Forelimb muscle (tissue), 1 donor: Measurements from ENCODE around the gene GRIP2. TPM values are rescaled to one million over a fixed set of nuclear protein-coding genes. Genes with fewer than 3 reads are reported as not detected.
A peak's percentile ranks its signal among the peaks of the same experiment; 100 is the strongest.

Experiments used
- DNase-seq: peaks from one replicate; pipeline ENCODE4 v3.0.0-alpha.2; 2013; ENCODE audit warnings: low read depth
- polyA plus RNA-seq: library from polyadenylated mRNA; unstranded; fragments of 120-200 nt; gene quantifications from one replicate; pipeline ENCODE4 v1.2.1, GENCODE V29; 2013; ENCODE audit not compliant: insufficient read length

The GRIP2 gene
- polyA plus RNA-seq, 1 donor, result 29.3 TPM

DNA sequence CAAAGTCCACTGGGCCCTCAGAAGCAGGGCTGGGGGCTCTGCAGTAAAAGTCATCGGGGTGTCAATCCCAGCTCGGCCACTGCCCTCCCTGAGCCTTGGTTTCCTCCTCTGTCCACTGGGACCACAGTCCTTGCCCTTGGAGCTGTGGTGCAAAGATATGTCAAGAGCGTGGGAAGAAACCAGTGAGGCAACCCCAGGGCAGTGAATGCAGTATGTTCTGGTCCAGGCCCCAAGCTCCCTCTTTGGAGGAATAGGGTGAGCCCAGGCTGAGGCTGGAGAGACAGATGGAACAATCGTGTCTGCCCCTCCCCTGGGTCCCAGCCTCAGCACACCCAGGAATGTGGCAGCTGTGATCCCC lies 779 bp downstream of the GRIP2 start:
- no peak for DNase-seq

GRCh38 chr3:14538451-14539088 lies 1.6 kb downstream of the GRIP2 start:
- no peak for DNase-seq

- no peak for DNase-seq
Measured at GRCh38 chr3:14537590-14538450, 2.3 kb downstream of the GRIP2 start.

DNA sequence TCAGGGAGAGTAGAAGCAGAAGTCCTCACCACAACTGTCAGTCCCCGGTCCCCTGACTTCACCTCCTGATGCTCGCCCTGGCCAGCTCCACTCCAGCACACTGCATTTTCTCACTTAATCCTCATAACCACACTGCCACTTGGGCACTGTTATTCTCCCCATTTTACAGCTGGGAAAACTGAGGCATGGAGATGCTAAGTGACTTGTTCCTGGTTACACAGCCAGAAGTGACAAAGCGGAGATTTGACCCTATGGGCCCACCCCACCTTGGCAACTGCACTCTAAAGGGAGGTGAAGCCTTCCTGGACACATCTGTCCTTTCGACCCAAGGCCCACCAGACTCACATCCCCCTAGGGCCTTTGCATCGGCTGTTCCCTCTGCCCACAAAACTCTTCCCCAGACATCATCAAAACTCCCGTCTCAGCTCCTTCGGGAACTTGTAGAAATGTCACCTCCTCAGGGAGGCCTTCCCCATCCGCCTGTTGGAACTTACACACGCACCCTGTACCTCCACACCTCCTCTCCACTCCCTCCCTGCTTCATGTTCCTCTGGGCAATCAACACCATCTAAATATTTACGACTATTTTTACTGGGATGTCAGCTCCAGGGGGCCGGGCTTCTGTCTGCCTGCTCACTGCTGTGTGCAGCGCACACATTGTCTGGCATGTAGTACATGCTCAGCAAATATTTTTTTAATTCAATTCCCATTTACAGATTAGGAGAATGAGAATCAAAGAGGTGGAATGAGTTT lies 3.1 kb downstream of the GRIP2 start:
- DNase-seq, result no peak

DNA sequence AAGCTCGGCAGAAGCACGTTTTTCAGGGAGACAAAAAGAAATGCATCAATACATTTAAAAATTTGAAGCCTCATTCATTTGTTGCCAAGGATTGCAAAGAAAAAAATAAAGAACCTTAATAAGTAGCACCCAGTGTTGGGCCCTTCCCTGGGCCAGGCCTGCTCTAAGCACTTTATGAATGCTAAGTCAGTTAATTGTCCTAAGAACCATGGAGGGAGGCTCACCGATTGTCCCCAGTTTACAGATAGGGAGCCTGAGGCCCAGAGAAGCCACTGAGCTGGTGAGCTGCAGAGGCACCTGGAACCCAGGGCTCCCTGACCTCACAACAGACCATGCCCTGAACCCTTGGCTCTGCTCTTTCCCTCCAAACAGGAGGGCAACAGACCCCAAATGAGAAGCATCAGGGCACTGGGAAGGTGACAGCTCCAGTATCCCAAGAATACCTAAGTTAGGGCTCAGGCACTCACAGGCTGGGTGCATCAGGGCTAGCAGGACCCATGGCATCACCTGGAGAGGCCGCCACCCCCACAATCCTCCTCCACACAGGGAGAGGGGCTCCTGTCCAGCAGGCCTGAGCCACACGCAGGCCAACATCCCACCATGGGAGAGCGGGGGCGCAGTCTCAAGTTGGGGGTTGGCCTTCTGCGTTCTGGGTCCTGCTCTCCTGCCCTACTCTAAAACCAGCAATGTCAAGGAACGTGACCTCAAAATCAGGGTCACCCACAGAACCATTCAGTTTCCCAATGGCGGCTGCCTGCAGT lies 3.9 kb downstream of the GRIP2 start:
- DNase-seq, result no peak

GRCh38 chr3:14535616-14536015 lies 4.5 kb downstream of the GRIP2 start:
- DNase-seq, result no peak

- no peak for DNase-seq
Measured at GRCh38 chr3:14534516-14535191, 5.5 kb downstream of the GRIP2 start.

- no peak for DNase-seq
Measured at GRCh38 chr3:14533457-14533958, 6.6 kb downstream of the GRIP2 start.

DNA sequence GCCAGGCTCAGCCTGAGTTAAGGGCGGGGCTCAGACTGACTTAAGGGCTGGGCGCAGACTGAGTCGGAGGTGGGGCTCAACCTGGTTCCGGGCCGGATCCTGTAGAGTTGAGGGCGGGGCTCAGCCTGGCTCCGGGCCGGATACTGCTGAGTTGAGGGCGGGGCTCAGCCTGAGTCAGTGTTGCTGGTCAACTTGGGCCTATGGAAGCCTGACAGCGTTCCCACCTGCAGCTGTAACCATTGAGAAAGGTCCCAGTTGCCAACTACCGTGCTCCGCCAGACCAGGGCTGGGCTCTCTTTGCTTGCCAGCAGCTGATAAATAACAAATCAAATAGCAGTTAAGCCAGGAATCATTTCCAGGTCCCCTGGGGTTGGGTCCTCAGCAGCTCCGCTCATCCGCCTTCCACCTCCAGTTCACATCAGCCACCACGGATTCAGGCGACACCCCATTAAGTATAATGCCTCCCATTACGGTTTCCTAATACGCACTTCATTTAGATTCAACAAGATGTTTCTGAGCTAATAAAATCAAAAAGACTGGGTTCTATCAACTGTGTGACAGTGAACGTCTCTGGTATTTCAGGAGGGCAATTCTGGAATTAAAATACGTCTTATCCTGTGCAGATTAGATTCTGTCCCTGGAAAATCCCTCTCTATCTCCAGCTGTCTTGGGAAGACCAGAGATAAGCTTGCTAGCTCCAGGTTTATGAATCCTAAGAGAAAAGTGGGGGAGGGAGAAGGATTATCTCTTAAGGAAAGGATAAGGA lies 7.3 kb downstream of the GRIP2 start:
- no peak for DNase-seq

GRCh38 chr3:14531856-14532395 lies 8.2 kb downstream of the GRIP2 start:
- DNase-seq, result no peak

- no peak for DNase-seq
Measured at GRCh38 chr3:14528081-14528480, 12.1 kb downstream of the GRIP2 start.

GRCh38 chr3:14525685-14526631 lies 14.2 kb downstream of the GRIP2 start:
- DNase-seq, result peak; percentile 35

- no peak for DNase-seq
Measured at GRCh38 chr3:14524920-14525660, 15.1 kb downstream of the GRIP2 start.

- no peak for DNase-seq
Measured at GRCh38 chr3:14524311-14524711, 15.8 kb downstream of the GRIP2 start.

- DNase-seq, result no peak
Measured at GRCh38 chr3:14523792-14524191, 16.4 kb downstream of the GRIP2 start.

- DNase-seq, result no peak
Measured at GRCh38 chr3:14522768-14523167, 17.4 kb downstream of the GRIP2 start.

- no peak for DNase-seq
Measured at GRCh38 chr3:14522129-14522691, 17.9 kb downstream of the GRIP2 start.

- no peak for DNase-seq
Measured at GRCh38 chr3:14521611-14522010, 18.5 kb downstream of the GRIP2 start.
